ENCODE results near the gene SCGB1C2.

The SCGB1C2 gene

DNA sequence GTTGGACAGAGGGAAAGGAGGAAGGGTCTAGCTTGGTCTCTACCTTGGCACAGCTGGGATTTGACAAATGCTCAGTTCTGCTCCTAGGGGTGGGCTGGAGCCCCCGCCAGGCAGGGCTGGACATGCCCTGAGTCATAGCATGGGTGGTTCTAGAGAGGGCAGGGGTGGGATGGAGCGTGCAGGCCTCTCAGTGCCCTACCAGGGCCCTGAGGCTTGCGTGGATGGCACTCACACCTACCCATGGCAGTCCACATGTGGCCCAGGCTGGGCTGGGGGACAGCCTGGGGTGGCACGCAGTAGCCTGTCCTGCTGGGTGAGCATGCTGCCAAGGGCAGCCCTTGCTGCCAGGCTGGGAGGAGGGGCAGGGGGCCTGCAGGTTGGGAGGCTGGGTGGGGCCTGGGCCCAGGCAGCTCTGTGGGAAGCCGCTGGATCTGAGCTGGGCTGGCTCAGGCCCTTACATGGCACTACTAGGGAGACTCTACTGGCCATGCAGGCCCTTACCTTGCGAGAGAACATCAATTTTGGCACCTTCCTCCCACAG, 32.8 kb downstream of the SCGB1C2 start:
- H3K4me3 ChIP-seq (ENCODE audit: low read length), result no peak overlapping the region
- no peak for TF ChIP-seq CTCF (conservative IDR thresholded peaks at IDR 0.05; ENCODE audit: low read length)
- DNase-seq (ENCODE audit: low read depth), result no peak

DNA sequence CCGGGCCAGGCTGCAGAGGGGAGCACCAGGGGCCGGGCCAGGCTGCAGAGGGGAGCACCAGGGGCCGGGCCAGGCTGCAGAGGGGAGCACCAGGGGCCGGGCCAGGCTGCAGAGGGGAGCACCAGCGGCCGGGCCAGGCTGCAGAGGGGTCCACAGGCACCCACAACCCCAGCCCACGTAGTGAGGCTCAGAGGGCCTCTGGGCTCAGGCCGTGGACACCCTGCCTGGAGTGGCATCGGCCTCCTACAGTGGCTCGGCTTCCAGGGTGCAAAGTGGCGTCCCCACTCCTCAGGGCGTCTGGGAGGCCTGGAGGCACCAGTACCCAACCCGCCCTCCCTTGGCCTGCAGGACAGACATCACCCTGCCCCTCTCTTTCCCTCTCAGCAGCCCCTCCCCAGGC, 34.5 kb downstream of the SCGB1C2 start:
- no peak overlapping the region for H3K4me3 ChIP-seq (ENCODE audit: low read length)
- TF ChIP-seq CTCF (conservative IDR thresholded peaks at IDR 0.05; ENCODE audit: low read length), result no peak
- DNase-seq (ENCODE audit: low read depth), result no peak

GRCh38 chr17:172401-172800, 35.0 kb downstream of the SCGB1C2 start:
- no peak overlapping the region for H3K4me3 ChIP-seq (ENCODE audit: low read length)
- TF ChIP-seq CTCF (conservative IDR thresholded peaks at IDR 0.05; ENCODE audit: low read length), result no peak
- no peak for DNase-seq (ENCODE audit: low read depth)

DNA sequence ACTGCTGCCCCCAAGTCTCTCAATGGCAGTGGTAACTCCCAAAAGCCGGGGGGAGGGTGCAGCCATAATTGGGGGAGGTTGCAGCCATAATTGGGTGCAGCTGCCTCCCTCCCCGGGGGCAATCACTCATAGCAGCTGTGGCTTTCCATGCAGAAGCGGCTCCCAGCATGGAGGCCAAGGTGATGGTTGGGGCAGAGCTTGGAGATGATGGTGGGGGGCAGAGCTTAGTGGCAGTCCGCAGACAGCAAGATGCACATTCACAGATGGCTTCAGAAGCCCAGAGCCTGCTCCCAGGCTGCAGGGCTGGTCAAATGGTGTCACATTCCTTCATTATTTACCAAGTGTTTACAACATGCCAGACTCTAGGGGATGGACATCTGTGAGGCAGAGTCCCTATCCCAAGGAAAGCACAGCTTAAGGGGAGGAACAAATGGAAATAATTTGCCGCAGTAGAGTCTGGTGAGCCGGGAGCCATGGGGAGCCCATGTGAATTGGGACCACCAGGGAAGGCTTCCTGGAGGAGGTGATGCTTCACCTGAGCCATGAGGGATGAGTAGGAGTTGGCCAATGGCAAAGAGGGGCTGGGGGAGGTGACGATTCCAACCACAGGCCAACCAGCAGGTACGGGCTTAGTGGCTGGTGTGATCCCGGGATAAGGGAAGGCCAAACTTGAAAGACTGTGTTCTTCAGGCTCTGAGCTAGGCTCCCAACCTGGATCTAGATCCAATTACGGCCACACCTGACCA, 36.0 kb downstream of the SCGB1C2 start:
- no peak for DNase-seq (ENCODE audit: low read depth)
- no peak overlapping the region for H3K4me3 ChIP-seq (ENCODE audit: low read length)
- TF ChIP-seq CTCF (conservative IDR thresholded peaks at IDR 0.05; ENCODE audit: low read length), result no peak

GRCh38 chr17:177155-177554, 39.8 kb downstream of the SCGB1C2 start:
- no peak for DNase-seq (ENCODE audit: low read depth)
- no peak overlapping the region for H3K4me3 ChIP-seq (ENCODE audit: low read length)
- TF ChIP-seq CTCF (conservative IDR thresholded peaks at IDR 0.05; ENCODE audit: low read length), result no peak

GRCh38 chr17:177762-178161, 40.4 kb downstream of the SCGB1C2 start:
- no peak overlapping the region for H3K4me3 ChIP-seq (ENCODE audit: low read length)
- TF ChIP-seq CTCF (conservative IDR thresholded peaks at IDR 0.05; ENCODE audit: low read length), result no peak
- DNase-seq (ENCODE audit: low read depth), result no peak
